ENCODE measurements around the gene SPG11. TPM values are rescaled to one million over a fixed set of nuclear protein-coding genes. Genes with fewer than 3 reads are reported as not detected.
"Not testable (repeated sequence)": the region's sequence is repeated elsewhere in the genome, so short reads cannot be mapped to it uniquely, and the experiment has no call there.

SPG11 gene
- total RNA-seq, 1 donor from 2014 or later: 63.3 TPM

DNA sequence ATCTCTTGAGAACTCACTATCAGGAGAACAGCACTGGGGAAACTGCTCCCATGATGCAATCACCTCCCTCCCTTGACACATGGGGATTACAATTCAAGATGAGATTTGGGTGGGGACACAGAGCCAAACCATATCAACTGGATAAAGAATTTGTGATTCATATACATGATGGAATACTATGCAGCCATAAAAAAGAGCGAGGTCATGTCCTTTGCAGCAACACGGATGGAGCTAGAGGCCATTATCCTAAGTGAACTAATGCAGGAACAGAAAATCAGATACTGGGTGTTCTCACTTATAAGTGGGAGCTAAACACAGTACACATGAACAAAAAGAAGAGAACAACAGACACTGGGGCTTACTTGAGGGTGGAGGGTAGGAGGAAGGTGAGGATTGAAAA lies 17.0 kb downstream of the SPG11 start:
- H3K36me3 ChIP-seq (ENCODE audit: control insufficient read depth, insufficient read depth, low read length): peaks cover 2% of the 10 kb centered on the region
- no peak overlapping the region for H3K4me3 ChIP-seq (ENCODE audit: low read depth, low read length)
- TF ChIP-seq, protein P1, sequence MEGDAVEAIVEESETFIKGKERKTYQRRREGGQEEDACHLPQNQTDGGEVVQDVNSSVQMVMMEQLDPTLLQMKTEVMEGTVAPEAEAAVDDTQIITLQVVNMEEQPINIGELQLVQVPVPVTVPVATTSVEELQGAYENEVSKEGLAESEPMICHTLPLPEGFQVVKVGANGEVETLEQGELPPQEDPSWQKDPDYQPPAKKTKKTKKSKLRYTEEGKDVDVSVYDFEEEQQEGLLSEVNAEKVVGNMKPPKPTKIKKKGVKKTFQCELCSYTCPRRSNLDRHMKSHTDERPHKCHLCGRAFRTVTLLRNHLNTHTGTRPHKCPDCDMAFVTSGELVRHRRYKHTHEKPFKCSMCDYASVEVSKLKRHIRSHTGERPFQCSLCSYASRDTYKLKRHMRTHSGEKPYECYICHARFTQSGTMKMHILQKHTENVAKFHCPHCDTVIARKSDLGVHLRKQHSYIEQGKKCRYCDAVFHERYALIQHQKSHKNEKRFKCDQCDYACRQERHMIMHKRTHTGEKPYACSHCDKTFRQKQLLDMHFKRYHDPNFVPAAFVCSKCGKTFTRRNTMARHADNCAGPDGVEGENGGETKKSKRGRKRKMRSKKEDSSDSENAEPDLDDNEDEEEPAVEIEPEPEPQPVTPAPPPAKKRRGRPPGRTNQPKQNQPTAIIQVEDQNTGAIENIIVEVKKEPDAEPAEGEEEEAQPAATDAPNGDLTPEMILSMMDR (IDR thresholded peaks at IDR 0.05; ENCODE audit: insufficient read depth, low read length, poor library complexity, severe bottlenecking): no peak
- no peaks in the 10 kb centered on the region for H3K27me3 ChIP-seq (ENCODE audit: control insufficient read depth, insufficient read depth, low read length)
- no peak for DNase-seq (ENCODE audit: low read depth)

DNA sequence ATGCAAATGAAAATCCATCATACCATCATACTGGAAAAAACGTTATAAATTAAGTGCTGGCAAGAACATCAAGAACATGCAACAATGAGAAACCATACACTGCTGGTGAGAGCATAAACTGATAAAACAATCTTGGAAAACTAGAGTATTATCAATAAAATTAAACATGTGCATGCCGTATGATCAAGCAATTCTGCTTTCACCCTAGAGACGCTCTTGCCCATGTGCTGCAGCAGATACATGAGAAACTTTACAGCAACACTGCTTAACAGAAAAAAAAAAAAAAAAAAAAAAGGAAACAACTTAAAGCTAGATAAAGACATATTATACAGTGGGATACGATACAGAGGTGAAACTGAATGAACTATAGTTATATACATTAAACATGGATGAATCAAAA lies 21.8 kb downstream of the SPG11 start:
- Histone ChIP-seq H3K27me3 (ENCODE audit: control insufficient read depth, insufficient read depth, low read length) (no peaks in the 10 kb centered on the region), H3K4me3 (ENCODE audit: low read depth, low read length) (no peak overlapping the region), H3K36me3 (ENCODE audit: control insufficient read depth, insufficient read depth, low read length) (no peaks in the 10 kb centered on the region)
- DNase-seq (ENCODE audit: low read depth): no peak
- TF ChIP-seq, protein P1 (IDR thresholded peaks at IDR 0.05; ENCODE audit: insufficient read depth, low read length, poor library complexity, severe bottlenecking): no peak

DNA sequence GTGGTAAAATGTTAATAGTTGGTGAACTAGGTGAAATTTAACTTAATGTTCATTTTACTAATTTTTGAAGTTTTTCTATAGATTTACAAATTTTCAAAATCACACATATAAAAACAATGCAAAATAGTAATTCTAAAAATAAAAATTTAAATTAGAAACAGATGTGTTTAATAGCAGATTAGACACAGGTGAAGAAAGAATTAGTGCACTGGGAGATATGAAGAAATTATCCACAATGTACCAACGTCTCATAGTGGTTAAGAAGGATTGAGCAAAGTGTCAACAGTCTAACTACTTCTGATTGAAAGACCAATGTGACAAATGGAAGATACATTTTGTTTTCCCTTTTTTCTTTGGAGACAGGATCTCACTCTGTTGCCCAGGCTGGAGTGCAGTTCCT lies 26.5 kb downstream of the SPG11 start:
- no peak overlapping the region for H3K4me3 ChIP-seq (ENCODE audit: low read depth, low read length)
- no peak for DNase-seq (ENCODE audit: low read depth)
- H3K36me3 ChIP-seq (ENCODE audit: control insufficient read depth, insufficient read depth, low read length): no peaks in the 10 kb centered on the region
- no peaks in the 10 kb centered on the region for H3K27me3 ChIP-seq (ENCODE audit: control insufficient read depth, insufficient read depth, low read length)
- TF ChIP-seq, protein P1 (IDR thresholded peaks at IDR 0.05; ENCODE audit: insufficient read depth, low read length, poor library complexity, severe bottlenecking): no peak

DNA sequence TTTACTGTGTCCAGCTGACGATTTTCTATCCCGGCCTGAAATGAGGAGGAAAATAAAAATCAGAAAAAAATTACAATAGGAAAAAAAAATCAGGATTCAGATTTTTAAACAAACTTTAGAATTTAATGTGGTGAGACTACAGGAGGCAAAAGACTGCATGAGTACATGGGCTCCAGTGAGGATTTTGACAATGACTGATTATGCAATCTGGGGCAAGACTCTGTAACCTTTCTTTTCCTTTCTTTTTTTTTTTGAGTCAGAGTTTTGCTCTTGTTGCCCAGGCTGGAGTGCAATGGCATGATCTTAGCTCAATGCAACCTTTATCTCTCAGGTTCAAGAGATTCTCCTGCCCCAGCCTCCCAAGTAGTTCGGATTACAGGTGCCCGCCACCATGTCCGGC lies 29.9 kb downstream of the SPG11 start:
- no peak overlapping the region for H3K4me3 ChIP-seq (ENCODE audit: low read depth, low read length)
- TF ChIP-seq, protein P1 (IDR thresholded peaks at IDR 0.05; ENCODE audit: insufficient read depth, low read length, poor library complexity, severe bottlenecking): no peak
- no peaks in the 10 kb centered on the region for H3K27me3 ChIP-seq (ENCODE audit: control insufficient read depth, insufficient read depth, low read length)
- no peaks in the 10 kb centered on the region for H3K36me3 ChIP-seq (ENCODE audit: control insufficient read depth, insufficient read depth, low read length)
- no peak for DNase-seq (ENCODE audit: low read depth)

DNA sequence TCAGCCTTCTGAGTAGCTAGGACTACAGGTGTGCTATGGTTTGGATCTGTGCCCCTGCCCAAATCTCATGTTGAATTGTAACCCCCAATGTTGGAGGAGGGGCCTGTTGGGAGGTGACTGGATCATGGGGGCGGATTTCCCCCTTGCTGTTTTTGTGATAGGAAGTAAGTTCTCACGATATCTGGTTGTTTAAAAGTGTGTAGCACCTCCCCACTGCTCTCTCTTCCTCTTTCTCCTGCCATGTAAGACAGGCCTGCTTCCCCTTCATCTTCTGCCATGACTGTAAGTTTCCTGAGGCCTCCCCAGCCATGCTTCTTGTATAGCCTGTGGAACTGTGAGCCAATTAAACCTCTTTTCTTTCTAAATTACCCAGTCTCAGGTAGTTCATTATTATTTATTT lies 38.2 kb downstream of the SPG11 start:
- H3K27me3 ChIP-seq (ENCODE audit: control insufficient read depth, insufficient read depth, low read length); H3K36me3 ChIP-seq (ENCODE audit: control insufficient read depth, insufficient read depth, low read length); H3K4me3 ChIP-seq (ENCODE audit: low read depth, low read length); DNase-seq (ENCODE audit: low read depth): not testable (repeated sequence)

DNA sequence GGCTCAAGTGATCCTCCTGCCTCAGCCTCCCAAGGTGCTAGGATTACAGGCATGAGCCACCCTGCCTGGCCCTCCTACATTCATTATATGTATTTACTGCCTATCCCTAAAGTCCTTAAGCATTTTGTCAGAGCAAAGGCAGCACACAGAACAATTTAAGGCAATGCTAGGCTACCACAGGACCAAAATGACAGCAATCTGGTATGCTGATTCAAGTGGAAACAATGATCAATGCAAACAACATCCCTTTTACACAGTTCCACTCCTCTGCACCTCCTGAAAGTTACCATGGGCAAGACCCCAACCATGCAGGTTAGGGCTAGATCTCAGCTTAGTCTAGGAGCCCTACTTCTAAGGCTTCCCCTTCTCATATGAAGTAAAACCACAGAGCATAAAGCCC lies 40.3 kb downstream of the SPG11 start:
- peaks cover under 1% of the 10 kb centered on the region for H3K36me3 ChIP-seq (ENCODE audit: control insufficient read depth, insufficient read depth, low read length)
- DNase-seq (ENCODE audit: low read depth): no peak
- H3K27me3 ChIP-seq (ENCODE audit: control insufficient read depth, insufficient read depth, low read length): no peaks in the 10 kb centered on the region
- TF ChIP-seq, protein P1 (IDR thresholded peaks at IDR 0.05; ENCODE audit: insufficient read depth, low read length, poor library complexity, severe bottlenecking): no peak
- H3K4me3 ChIP-seq (ENCODE audit: low read depth, low read length): no peak overlapping the region

All from kidney epithelial cell (primary cell).